NT2/D1 (cell line): ENCODE data around the gene PPP1R12B.

Source experiments
- DNase-seq: peaks from one replicate; pipeline ENCODE4 v3.0.0-alpha.2; 2011; ENCODE audit warnings: low read depth, low spot score
- H3K27me3 ChIP-seq: 2 replicates; pipeline ENCODE4 v1.6.0; 2011; ENCODE audit warnings: mild to moderate bottlenecking; ENCODE audit not compliant: insufficient read length, insufficient read depth
- H3K36me3 ChIP-seq: 2 replicates; pipeline ENCODE4 v1.6.1; 2011; ENCODE audit warnings: mild to moderate bottlenecking, low read length, mixed read lengths; ENCODE audit not compliant: insufficient read depth, insufficient read length
- H3K4me1 ChIP-seq: 2 replicates; pipeline ENCODE4 v1.5.1; 2011; ENCODE audit not compliant: insufficient read depth, insufficient read length
- H3K4me3 ChIP-seq: 2 replicates; pipeline ENCODE4 v1.5.1; 2011; ENCODE audit warnings: low read depth; ENCODE audit not compliant: insufficient read length
- H3K9ac ChIP-seq: 2 replicates; pipeline ENCODE4 v1.6.0; 2011; ENCODE audit warnings: low read depth; ENCODE audit not compliant: insufficient read length
- H3K9me3 ChIP-seq: 2 replicates; pipeline ENCODE4 v1.5.1; 2011; ENCODE audit warnings: mild to moderate bottlenecking, low read length; ENCODE audit not compliant: insufficient read depth
- SUZ12 ChIP-seq: IDR thresholded peaks from 2 replicates; pipeline ENCODE4 v1.6.1; 2011; ENCODE audit not compliant: insufficient read length, insufficient read depth; ENCODE audit errors: extremely low read depth
- YY1 ChIP-seq: IDR thresholded peaks from 2 replicates; pipeline ENCODE4 v1.6.1; 2011; ENCODE audit not compliant: insufficient read length, insufficient read depth
- ZNF274 ChIP-seq: IDR thresholded peaks from 2 replicates; pipeline ENCODE4 v1.6.1; 2011; ENCODE audit warnings: mild to moderate bottlenecking, low read depth, low read length

PPP1R12B gene

GRCh38 chr1:202568410-202568809 lies 219.9 kb downstream of the PPP1R12B start:
- DNase-seq, result no peak

DNA sequence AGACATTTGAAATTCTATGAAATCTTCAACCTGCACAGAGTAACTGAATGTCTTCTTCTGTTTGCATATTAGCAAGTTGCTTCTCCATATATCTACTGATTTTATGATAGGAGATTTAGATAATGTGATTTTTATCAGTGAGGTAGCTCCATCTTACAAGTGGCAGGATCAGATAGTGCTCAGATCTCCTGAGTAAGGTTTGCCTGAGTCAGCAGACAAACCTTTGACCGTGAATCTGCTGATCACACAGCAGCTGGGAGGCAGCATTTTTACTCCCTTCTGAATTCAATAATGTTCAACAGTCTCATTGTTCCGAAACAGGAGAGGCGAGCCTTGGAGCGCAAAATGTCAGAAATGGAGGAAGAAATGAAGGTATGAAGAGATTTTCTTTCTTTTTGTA lies 220.3 kb downstream of the PPP1R12B start:
- TF ChIP-seq YY1, result no peak
- no peak for TF ChIP-seq SUZ12
- TF ChIP-seq ZNF274, result no peak
- H3K9me3 ChIP-seq, result no peaks in the 10 kb centered on the region
- H3K4me1 ChIP-seq, result peaks cover 1% of the 10 kb centered on the region
- peaks cover 12% of the 10 kb centered on the region for H3K36me3 ChIP-seq
- H3K4me3 ChIP-seq, result no peak overlapping the region
- H3K27me3 ChIP-seq, result no peaks in the 10 kb centered on the region
- DNase-seq, result no peak
- no peak overlapping the region for H3K9ac ChIP-seq

More at GRCh38 chr1:202568410-202568809, 219.9 kb downstream of the PPP1R12B start:
- Histone ChIP-seq H3K36me3 (peaks cover 12% of the 10 kb centered on the region), H3K4me3 (no peak overlapping the region), H3K9ac (no peak overlapping the region), H3K9me3 (no peaks in the 10 kb centered on the region), H3K27me3 (no peaks in the 10 kb centered on the region), H3K4me1 (peaks cover 1% of the 10 kb centered on the region)
- TF ChIP-seq ZNF274 (no peak), SUZ12 (no peak), YY1 (no peak)

- H3K9ac ChIP-seq, result no peak overlapping the region
- no peaks in the 10 kb centered on the region for H3K27me3 ChIP-seq
- H3K36me3 ChIP-seq, result peaks cover 12% of the 10 kb centered on the region
Measured at GRCh38 chr1:202569393-202570322, 221.2 kb downstream of the PPP1R12B start.

GRCh38 chr1:202571719-202572339 lies 223.3 kb downstream of the PPP1R12B start:
- no peak overlapping the region for H3K4me3 ChIP-seq

More at GRCh38 chr1:202569393-202570322, 221.2 kb downstream of the PPP1R12B start:
- H3K4me3 ChIP-seq, result no peak overlapping the region
- TF ChIP-seq YY1 (no peak), ZNF274 (no peak), SUZ12 (no peak)
- peaks cover 1% of the 10 kb centered on the region for H3K4me1 ChIP-seq
- no peak for DNase-seq
- H3K9me3 ChIP-seq, result no peaks in the 10 kb centered on the region

DNA sequence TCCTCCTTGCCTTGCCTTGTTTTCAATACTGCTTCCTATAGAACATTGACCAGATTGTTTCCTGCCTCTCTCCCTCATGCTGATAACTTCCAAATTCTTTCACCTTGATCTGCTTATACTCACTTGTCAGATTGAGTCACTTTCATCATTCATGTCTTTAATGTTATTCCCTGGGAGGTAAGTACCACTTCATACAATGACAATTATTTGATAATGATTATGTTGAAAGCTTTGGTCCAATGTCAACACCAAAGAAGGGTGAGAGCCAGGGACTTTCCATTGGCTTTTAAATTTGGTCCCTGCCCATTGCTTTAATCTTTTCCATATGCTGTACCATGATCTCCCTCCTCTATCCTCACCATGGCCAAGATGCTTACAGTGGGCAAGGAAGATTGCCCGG lies 224.4 kb downstream of the PPP1R12B start:
- no peaks in the 10 kb centered on the region for H3K9me3 ChIP-seq
- H3K4me1 ChIP-seq, result peaks cover 5% of the 10 kb centered on the region
- no peak for DNase-seq
- H3K36me3 ChIP-seq, result peaks cover 12% of the 10 kb centered on the region
- no peak overlapping the region for H3K9ac ChIP-seq
- H3K4me3 ChIP-seq, result no peak overlapping the region
- TF ChIP-seq SUZ12, result no peak
- no peak for TF ChIP-seq YY1
- no peaks in the 10 kb centered on the region for H3K27me3 ChIP-seq

More at GRCh38 chr1:202571719-202572339, 223.3 kb downstream of the PPP1R12B start:
- H3K9ac ChIP-seq, result no peak overlapping the region
- H3K9me3 ChIP-seq, result no peaks in the 10 kb centered on the region
- peaks cover 12% of the 10 kb centered on the region for H3K36me3 ChIP-seq
- no peaks in the 10 kb centered on the region for H3K27me3 ChIP-seq
- DNase-seq, result no peak
- no peak for TF ChIP-seq ZNF274
- no peak for TF ChIP-seq YY1
- no peak for TF ChIP-seq SUZ12
- H3K4me1 ChIP-seq, result peaks cover 5% of the 10 kb centered on the region

DNA sequence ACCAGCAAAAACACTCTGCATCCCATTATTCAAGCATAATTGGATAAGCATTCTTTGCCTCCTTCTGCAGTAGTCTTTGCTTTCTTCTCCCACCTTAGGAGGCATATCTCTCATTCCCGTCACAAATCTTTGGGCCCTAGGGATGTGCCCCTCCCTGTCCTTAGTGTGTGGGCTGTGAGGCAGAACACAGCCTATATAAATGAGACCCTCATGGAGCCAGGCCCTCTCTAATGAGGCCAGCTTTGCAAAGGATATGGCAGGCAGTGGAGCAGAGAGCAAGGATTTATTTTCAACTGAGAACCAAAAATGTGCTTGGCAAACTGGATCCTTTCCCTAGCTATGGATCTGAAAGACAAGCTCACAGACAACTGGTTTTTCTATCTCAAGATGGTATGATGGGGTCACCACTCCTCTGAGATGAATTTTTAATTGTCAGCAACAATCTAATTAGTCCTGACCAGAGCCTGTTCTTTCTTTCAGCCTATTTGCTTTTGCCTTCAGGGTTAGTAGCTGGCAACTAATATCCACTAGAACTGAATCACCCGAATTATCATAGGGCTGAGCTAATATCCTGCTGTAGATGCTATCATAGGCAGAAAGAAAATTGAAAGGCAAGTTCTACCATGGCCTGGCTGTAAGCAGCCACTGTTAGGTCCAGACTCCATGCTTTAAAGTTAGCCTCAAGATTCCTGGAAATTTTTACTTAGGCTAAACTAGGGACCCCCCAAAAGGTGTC lies 227.6 kb downstream of the PPP1R12B start:
- H3K36me3 ChIP-seq, result peaks cover 12% of the 10 kb centered on the region
- no peaks in the 10 kb centered on the region for H3K27me3 ChIP-seq
- no peak overlapping the region for H3K9ac ChIP-seq
- peaks cover 4% of the 10 kb centered on the region for H3K4me1 ChIP-seq
- no peak overlapping the region for H3K4me3 ChIP-seq
- TF ChIP-seq ZNF274 (no peak), SUZ12 (no peak), YY1 (no peak)
- DNase-seq, result no peak
- no peaks in the 10 kb centered on the region for H3K9me3 ChIP-seq
